Measurements from ENCODE around the gene COL25A1. TPM values are rescaled to one million over a fixed set of nuclear protein-coding genes. Genes with fewer than 3 reads are reported as not detected.

Gene COL25A1
- total RNA-seq, 1 experiment from 2014 or later = 4.2 TPM

DNA sequence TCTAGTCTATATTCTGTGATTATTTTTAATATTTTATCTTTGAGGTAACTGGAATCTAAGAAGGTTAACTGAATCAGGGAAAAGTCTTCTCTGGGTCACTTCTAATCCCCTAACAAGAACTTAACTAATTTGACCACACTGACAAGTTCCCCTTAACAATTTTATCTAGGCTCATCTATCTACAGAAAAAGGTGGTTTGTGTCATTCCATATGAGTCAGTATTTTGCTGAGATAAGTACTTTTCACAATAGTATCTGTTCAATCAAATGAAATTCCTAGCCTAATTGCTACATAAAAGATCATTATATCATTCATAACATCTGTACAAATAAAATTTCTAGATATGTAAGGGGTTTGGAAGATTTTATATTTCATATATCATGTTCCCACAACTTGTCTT is 45.6 kb downstream of the COL25A1 start:
- H3K23ac ChIP-seq (ENCODE audit: insufficient read length, low read depth, low read length) = no peak overlapping the region
- TF ChIP-seq, protein P1, sequence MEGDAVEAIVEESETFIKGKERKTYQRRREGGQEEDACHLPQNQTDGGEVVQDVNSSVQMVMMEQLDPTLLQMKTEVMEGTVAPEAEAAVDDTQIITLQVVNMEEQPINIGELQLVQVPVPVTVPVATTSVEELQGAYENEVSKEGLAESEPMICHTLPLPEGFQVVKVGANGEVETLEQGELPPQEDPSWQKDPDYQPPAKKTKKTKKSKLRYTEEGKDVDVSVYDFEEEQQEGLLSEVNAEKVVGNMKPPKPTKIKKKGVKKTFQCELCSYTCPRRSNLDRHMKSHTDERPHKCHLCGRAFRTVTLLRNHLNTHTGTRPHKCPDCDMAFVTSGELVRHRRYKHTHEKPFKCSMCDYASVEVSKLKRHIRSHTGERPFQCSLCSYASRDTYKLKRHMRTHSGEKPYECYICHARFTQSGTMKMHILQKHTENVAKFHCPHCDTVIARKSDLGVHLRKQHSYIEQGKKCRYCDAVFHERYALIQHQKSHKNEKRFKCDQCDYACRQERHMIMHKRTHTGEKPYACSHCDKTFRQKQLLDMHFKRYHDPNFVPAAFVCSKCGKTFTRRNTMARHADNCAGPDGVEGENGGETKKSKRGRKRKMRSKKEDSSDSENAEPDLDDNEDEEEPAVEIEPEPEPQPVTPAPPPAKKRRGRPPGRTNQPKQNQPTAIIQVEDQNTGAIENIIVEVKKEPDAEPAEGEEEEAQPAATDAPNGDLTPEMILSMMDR (conservative IDR thresholded peaks at IDR 0.05) = no peak
- no peaks in the 10 kb centered on the region for H3K79me2 ChIP-seq (ENCODE audit: insufficient read depth, low read length)
- no peaks in the 10 kb centered on the region for H3K4me1 ChIP-seq (ENCODE audit: insufficient read depth, low read length)
- no peak overlapping the region for H2BK5ac ChIP-seq (ENCODE audit: insufficient read length, low read length)
- H3K4ac ChIP-seq (ENCODE audit: low read depth, low read length) = no peak overlapping the region
- H2AFZ ChIP-seq (ENCODE audit: low read length) = no peak overlapping the region
- Mint-ChIP-seq H3K9me3 (no peaks in the 10 kb centered on the region), H3K27ac (no peak overlapping the region), H3K4me3 (no peak overlapping the region), H3K36me3 (ENCODE audit: insufficient read depth in 1 of 3, low read depth in 3 of 3) (no peaks in the 10 kb centered on the region), H3K4me1 (no peaks in the 10 kb centered on the region), H3K27me3 (ENCODE audit: low read depth) (no peaks in the 10 kb centered on the region)
- H3K18ac ChIP-seq (ENCODE audit: insufficient read length, low read depth, low read length) = no peak overlapping the region
- no peak overlapping the region for H3K56ac ChIP-seq (ENCODE audit: insufficient read length, low read depth, low read length)
- no peak overlapping the region for H2AK5ac ChIP-seq (ENCODE audit: insufficient read length, low read length)
- no peak overlapping the region for H3K9ac ChIP-seq (ENCODE audit: extremely low read depth, insufficient read length, low read length)
- H4K20me1 ChIP-seq (ENCODE audit: control insufficient read depth, insufficient read depth, insufficient read length) = no peaks in the 10 kb centered on the region
- no peak overlapping the region for H4K91ac ChIP-seq (ENCODE audit: insufficient read length, low read depth, low read length)
- no peak overlapping the region for H3K4me2 ChIP-seq (ENCODE audit: insufficient read depth, insufficient read length, low read length)
- H3K14ac ChIP-seq (ENCODE audit: insufficient read depth, low read length) = no peak overlapping the region
- no peaks in the 10 kb centered on the region for H3K9me3 ChIP-seq (ENCODE audit: control insufficient read depth, low read depth, low read length)
- no peak overlapping the region for H2BK12ac ChIP-seq (ENCODE audit: insufficient read length, low read depth, low read length)
- H2BK15ac ChIP-seq (ENCODE audit: low read depth, low read length) = no peak overlapping the region
- H2BK20ac ChIP-seq (ENCODE audit: low read depth, low read length, poor library complexity, severe bottlenecking) = no peak overlapping the region
- H3K23me2 ChIP-seq (ENCODE audit: insufficient read length, low read depth, low read length, poor library complexity, severe bottlenecking) = no peaks in the 10 kb centered on the region
- H3K27ac ChIP-seq (ENCODE audit: insufficient read length, low read depth, low read length) = no peak overlapping the region
- H4K5ac ChIP-seq (ENCODE audit: insufficient read length, low read depth, low read length) = no peak overlapping the region
- no peak overlapping the region for H4K8ac ChIP-seq (replicated peaks; ENCODE audit: insufficient read length, low read depth, low read length)
- H3K27me3 ChIP-seq (ENCODE audit: insufficient read depth, low read length) = no peaks in the 10 kb centered on the region
- H3K79me1 ChIP-seq (ENCODE audit: insufficient read depth, low read depth, low read length, poor library complexity, severe bottlenecking) = no peaks in the 10 kb centered on the region
- no peak overlapping the region for H2BK120ac ChIP-seq (ENCODE audit: low read depth, low read length, poor library complexity, severe bottlenecking)
- no peak for DNase-seq
- H3T11ph ChIP-seq (ENCODE audit: low read length) = no peak overlapping the region
